GM12878 (cell line): ENCODE data around the gene ANKRD44. TPM values are rescaled to one million over a fixed set of nuclear protein-coding genes. Genes with fewer than 3 reads are reported as not detected.
A peak's percentile ranks its signal among the peaks of the same experiment; 100 is the strongest.

Experiments used
- ASH2L ChIP-seq: fragments of 300-600, 200-600 bp; sonication (generic); IDR thresholded peaks from 2 replicates; pipeline ENCODE4 v1.6.1; 2017; ENCODE audit warnings: low read depth, mild to moderate bottlenecking, borderline replicate concordance
- BRCA1 ChIP-seq: IDR thresholded peaks from 2 replicates; pipeline ENCODE4 v1.6.1; 2011; ENCODE audit warnings: low read depth, low read length, improper control_type of control experiment
- CBFB ChIP-seq: IDR thresholded peaks from 2 replicates; pipeline ENCODE4 v1.6.1; 2016; ENCODE audit warnings: antibody characterized with exemption, low read depth
- DPF2 ChIP-seq: fragments of 450-650 bp; IDR thresholded peaks from 2 replicates; pipeline ENCODE4 v1.6.1; 2017; ENCODE audit warnings: mild to moderate bottlenecking
- E2F8 ChIP-seq: fragments of 450-650 bp; IDR thresholded peaks from 2 replicates; pipeline ENCODE4 v1.6.1; 2018; ENCODE audit warnings: mild to moderate bottlenecking, low read depth, moderate library complexity; ENCODE audit not compliant: partially characterized antibody
- EED ChIP-seq: sonication (generic); IDR thresholded peaks from 2 replicates; pipeline ENCODE4 v1.6.1; 2016; ENCODE audit warnings: antibody characterized with exemption, low read depth
- EGR1 ChIP-seq, 2 experiments: IDR thresholded peaks; 1 replicate in 1 of 2; 2 replicates in 1 of 2; pipeline ENCODE4 v1.6.1; 2011 to 2012; ENCODE audit warnings: low read depth in 2 of 2, low read length in 2 of 2, borderline replicate concordance in 1 of 2, mild to moderate bottlenecking in 1 of 2, moderate library complexity in 1 of 2
- ELK1 ChIP-seq: IDR thresholded peaks from 2 replicates; pipeline ENCODE4 v1.6.1; 2012; ENCODE audit warnings: low read depth, low read length, improper control_type of control experiment
- EZH2 ChIP-seq: IDR thresholded peaks from 2 replicates; pipeline ENCODE4 v1.6.1; 2012; ENCODE audit warnings: low read depth, mild to moderate bottlenecking, control low read depth, inconsistent platforms, low read length, borderline replicate concordance; ENCODE audit not compliant: control insufficient read depth
- HDGF ChIP-seq: fragments of 450-650 bp; IDR thresholded peaks from 2 replicates; pipeline ENCODE4 v1.6.1; 2016; ENCODE audit warnings: antibody characterized with exemption
- IRF5 ChIP-seq: fragments of 450-650 bp; IDR thresholded peaks from 2 replicates; pipeline ENCODE4 v1.6.1; 2017; ENCODE audit warnings: borderline replicate concordance
- MXI1 ChIP-seq: fragments of 150-350 bp; IDR thresholded peaks from 2 replicates; pipeline ENCODE4 v1.6.1; 2011; ENCODE audit warnings: low read depth, mild to moderate bottlenecking, inconsistent platforms, low read length, improper control_type of control experiment
- MYB ChIP-seq: fragments of 150-350 bp; IDR thresholded peaks from 2 replicates; pipeline ENCODE4 v1.6.1; 2014; ENCODE audit warnings: mild to moderate bottlenecking, low read depth, low read length, borderline replicate concordance
- NR2C2 ChIP-seq: IDR thresholded peaks from 2 replicates; pipeline ENCODE4 v1.6.1; 2011; ENCODE audit warnings: borderline replicate concordance, low read depth; ENCODE audit not compliant: control insufficient read depth, insufficient read length
- SP1 ChIP-seq: IDR thresholded peaks from one replicate; pipeline ENCODE4 v1.6.1; 2011; ENCODE audit warnings: low read depth, low read length
- TCF7 ChIP-seq: IDR thresholded peaks from 2 replicates; pipeline ENCODE4 v1.6.1; 2014; ENCODE audit warnings: antibody characterized with exemption, borderline replicate concordance
- USF2 ChIP-seq: IDR thresholded peaks from 2 replicates; pipeline ENCODE4 v1.6.1; 2011; ENCODE audit warnings: low read depth, low read length, improper control_type of control experiment, borderline replicate concordance
- ZBTB33 ChIP-seq: fragments of 450-650 bp; IDR thresholded peaks from 2 replicates; pipeline ENCODE4 v1.6.1; 2017; ENCODE audit warnings: mild to moderate bottlenecking
- ZNF217 ChIP-seq: fragments of 450-650 bp; IDR thresholded peaks from 2 replicates; pipeline ENCODE4 v1.6.1; 2017; ENCODE audit warnings: antibody characterized with exemption, mild to moderate bottlenecking
- ZNF274 ChIP-seq: IDR thresholded peaks from one replicate; pipeline ENCODE4 v1.8.0; 2011; ENCODE audit not compliant: insufficient read length, insufficient read depth
- ZNF384 ChIP-seq: IDR thresholded peaks from 2 replicates; pipeline ENCODE4 v1.6.1; 2012; ENCODE audit warnings: low read depth, mild to moderate bottlenecking, low read length, improper control_type of control experiment, borderline replicate concordance
- polyA plus RNA-seq, 11 experiments: library from polyadenylated mRNA; depleted of rRNA in 4 of 11; unstranded in 6 of 11; stranded (reverse) in 5 of 11; fragments of >200 nt; fragmentation: Nextera tagmentation in 4 of 11; fragmentation: Illumina TruSeq in 1 of 11; extraction: Ambion mirVana in 4 of 11; extraction: Trizol in 1 of 11; gene quantifications; 1 replicate in 1 of 11; 2 replicates in 10 of 11; pipeline versions ENCODE4 v1.2.1 to v1.2.3, GENCODE V29; 2011 to 2016; ENCODE audit warnings: inconsistent platforms in 2 of 11, missing spikeins in 2 of 11, low read depth in 1 of 11
- total RNA-seq, 4 experiments: library from RNA; depleted of rRNA in 3 of 4; stranded (reverse); fragments of >200 nt in 3 of 4; fragmentation: Illumina TruSeq in 1 of 4; extraction: Trizol in 1 of 4; gene quantifications; 2 replicates each; pipeline versions ENCODE4 v1.2.1 to v1.2.3, GENCODE V29; 2013 to 2021

Gene ANKRD44
- total and polyA plus RNA-seq, 10 of the 15 experiments (the other 5 are each of a cell fraction or from before 2014, with no cell fraction given): 19.1 to 99.1 (median 59.6) TPM

GRCh38 chr2:197216361-197216979, 94.1 kb downstream of the ANKRD44 start (continued):
- peak; percentile 28 for TF ChIP-seq E2F8
- no peak for TF ChIP-seq SP1
- 0 out of 3 replicates have a peak, but pooled peaks of 1 of the 2 experiments have one; percentile 25 for TF ChIP-seq EGR1 (IDR thresholded peaks at IDR 0.05; ENCODE audit: borderline replicate concordance in 1 of 2, low read depth in 2 of 2, low read length in 2 of 2)
- peak; percentile 94 for TF ChIP-seq DPF2
- no peak for TF ChIP-seq NR2C2
- TF ChIP-seq ZBTB33: no peak
- no peak for TF ChIP-seq EZH2
- TF ChIP-seq HDGF: no peak; the same call in 1 of the 2 replicates
- peak; percentile 52; the same call in 1 of the 2 replicates for TF ChIP-seq TCF7
- TF ChIP-seq EED: peak; percentile 80; the same call in 1 of the 2 replicates
- no peak for TF ChIP-seq USF2
- TF ChIP-seq ZNF384: no peak; the same call in none of the 2 replicates
- no peak for TF ChIP-seq BRCA1
- no peak for TF ChIP-seq ASH2L
- TF ChIP-seq IRF5: peak; percentile 10; the same call in 1 of the 2 replicates
- no peak for TF ChIP-seq ELK1
- no peak for TF ChIP-seq MYB
- no peak; the same call in none of the 2 replicates for TF ChIP-seq ZNF217
- TF ChIP-seq MXI1: peak; percentile 77; the same call in 1 of the 2 replicates
- no peak for TF ChIP-seq ZNF274
- TF ChIP-seq CBFB: no peak
